ENCODE measurements around the gene MYCBPAP.

The MYCBPAP gene

DNA sequence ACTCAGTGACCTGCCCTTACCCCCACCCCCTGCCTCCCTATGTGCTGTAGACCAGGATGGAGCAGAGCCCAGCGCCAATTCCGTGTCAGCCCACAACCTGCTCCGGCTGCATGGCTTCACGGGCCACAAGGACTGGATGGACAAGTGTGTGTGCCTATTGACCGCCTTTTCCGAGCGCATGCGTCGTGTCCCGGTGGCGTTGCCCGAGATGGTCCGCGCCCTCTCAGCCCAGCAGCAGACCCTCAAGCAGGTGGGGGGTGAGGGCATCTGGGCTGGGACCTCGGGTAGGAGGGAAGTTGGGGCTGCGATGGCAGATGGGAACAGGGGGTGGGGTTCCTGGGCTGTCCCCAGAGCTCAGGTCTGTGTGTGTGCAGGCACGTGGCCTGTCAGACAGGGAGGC lies 46.0 kb downstream of the MYCBPAP start:
- no peak for DNase-seq

DNA sequence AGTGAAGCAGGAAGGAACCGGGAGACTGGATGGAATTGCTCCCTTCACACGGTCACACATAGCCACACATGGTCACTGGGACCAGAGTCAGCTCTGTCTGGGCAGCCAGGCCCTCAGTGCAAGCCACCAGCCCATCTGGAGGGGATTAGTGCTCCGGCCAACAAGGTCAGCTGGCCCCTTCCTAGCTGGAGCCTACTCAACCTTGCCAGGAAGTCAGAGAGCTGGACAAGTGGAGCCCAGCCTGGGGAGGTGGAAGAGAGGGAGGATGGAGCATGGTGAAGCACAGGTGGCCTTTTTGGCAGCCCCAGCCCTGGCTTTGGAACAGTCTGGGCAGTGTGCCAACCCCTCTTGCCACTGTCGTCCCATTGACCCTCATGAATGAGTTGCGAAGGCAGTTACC lies 48.6 kb downstream of the MYCBPAP start:
- no peak for DNase-seq

DNA sequence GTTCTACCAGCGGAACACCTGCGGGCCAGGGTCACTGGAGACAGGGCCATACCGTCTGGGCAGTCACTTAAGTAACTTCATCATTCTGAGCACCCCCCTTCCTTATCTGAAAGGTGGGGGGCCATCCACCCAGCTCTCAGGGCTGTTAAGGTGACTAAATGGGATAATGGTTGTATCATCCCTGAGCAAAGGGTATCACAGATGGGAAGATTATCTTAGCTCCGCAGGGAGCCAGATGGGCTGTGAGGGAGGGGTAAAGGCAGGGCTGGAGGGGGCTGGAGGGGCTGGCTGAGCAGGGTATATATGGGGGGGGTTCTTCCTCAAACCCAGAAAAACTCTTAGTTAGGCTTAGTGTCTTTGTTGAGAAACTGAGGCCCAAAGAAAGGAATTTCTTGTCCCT lies 49.4 kb downstream of the MYCBPAP start:
- DNase-seq, result no peak

DNA sequence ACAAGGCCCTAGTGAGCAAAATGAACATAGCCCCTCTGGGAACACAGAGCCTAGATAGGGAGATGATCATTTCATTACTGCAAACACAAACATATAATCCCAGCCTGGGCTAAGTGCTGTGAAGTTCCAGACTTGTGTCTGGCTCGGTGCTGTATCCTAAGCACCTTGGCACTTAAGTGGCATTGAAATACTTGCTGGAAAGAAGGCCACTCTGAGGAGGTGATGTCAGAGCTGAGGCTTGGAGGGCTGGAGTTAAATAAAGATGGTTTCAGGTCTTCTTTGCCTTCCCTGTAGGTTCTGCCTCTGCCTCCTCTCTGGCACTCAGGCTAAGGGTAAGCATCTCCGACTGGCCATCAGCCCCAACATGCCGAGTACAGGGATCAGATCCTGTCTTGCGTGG lies 49.9 kb downstream of the MYCBPAP start:
- DNase-seq, result no peak

DNA sequence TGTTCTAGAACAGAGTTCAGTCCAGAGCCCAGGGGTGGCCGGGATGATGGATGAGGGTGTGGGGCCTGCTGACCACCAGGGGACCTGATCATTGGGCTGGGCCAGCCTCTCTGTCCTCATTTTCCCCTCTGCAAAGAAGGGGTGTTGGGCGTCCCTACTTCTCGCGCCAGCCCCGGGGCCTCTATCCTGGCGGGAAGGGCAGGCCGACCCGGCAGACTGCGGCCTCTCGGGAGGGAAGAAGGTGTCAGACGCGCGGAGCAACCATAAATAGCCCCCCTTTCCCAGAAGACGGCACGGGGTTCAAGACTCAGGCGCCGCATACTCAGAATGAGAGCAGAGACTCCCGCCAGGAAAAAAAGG lies 50.3 kb downstream of the MYCBPAP start:
- no peak for DNase-seq

DNA sequence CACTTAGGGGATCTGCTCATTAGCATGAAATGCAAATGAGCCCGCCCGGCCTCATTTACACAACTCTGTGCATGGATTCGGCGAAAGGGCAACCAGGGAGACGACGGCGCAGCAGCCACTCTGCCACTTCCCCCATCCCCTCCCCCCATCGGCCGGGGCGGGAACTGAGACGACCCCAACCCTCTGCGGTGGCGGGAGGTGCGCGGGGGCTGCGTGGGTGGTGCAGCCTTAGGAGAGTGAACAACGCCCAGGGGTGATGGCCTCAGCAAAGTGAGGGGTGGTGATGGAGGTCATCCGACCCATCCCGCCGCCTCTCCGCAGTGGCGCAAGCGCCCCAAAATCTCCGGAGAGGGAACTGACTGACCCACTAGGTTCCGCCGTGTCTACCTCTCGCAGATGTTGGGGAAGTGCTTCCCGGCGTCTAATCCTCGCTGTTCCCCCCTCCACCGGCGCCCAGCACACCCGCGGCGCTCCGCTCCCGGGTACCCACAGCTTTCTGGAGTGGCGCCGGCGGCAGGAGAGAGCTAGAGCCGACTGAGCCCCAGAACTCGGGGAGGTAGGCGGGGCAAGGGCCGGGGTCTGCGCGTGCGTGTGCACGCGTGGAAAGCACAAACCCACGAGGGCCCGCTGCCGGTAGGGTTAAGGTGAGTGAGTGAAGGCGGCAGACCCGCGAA lies 50.8 kb downstream of the MYCBPAP start:
- no peak for DNase-seq

DNA sequence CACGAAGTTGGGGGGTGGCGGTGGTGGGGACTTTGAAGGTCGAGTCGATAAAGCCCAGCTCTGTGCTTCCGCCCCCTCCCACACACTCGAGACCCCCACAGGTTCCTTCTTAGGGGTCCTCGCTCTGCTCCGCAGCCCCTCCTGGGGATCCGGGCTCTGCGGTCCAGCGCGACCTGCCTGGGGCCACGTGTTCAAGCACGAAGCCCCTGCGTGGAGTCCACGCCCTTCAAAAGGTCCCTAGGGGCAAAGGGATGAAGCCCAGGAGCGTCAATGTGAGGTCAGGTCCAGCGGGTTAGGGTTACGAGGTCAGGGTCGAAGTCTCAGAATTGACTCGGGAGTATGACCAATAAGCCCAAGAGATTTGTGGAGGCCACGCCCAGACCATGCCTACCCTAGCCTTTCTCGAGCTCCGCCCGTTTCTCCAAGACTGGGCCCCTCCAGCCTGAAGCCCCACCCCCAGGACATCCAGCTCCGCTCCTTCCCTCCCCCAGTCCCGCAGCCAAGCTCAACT lies 51.5 kb downstream of the MYCBPAP start:
- no peak for DNase-seq

DNA sequence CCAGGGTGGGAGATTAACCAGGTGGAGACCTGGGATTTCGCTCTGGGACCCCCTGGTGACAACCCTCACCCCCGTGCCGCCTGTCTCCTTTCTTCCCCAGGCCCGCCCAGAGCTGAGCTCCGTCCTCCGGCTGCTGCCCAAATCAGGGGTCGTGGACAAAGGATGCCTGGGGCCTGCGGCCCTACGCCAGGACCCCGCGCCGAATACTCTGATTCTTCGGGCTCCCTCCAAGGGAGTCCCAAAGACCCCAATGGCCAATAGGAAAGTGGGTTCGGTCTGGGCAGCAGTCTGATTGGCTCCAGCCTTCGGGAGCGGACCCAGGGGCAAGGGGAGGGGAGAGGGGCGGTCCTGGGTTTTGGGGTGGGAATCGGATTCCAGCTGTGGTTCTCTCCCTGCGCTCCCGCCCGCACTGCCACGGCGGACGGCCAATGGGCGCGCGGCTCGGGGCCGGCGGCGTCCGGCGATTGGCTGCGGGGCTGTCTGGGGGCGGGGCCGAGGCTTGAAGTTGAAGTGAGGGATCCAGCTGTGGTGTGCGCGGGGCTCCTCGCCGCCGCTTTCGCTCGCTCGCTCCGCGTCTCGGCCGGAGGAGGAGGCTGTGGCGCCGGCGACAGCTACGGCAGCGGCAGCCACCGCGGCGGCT lies 52.1 kb downstream of the MYCBPAP start, which contains the start of gene CACNA1G:
Gene CACNA1G (plus strand): TSS at position 531 of the 640 bp plus-strand sequence. CDS start 745 bp downstream, outside the sequence.
- no peak for DNase-seq

DNA sequence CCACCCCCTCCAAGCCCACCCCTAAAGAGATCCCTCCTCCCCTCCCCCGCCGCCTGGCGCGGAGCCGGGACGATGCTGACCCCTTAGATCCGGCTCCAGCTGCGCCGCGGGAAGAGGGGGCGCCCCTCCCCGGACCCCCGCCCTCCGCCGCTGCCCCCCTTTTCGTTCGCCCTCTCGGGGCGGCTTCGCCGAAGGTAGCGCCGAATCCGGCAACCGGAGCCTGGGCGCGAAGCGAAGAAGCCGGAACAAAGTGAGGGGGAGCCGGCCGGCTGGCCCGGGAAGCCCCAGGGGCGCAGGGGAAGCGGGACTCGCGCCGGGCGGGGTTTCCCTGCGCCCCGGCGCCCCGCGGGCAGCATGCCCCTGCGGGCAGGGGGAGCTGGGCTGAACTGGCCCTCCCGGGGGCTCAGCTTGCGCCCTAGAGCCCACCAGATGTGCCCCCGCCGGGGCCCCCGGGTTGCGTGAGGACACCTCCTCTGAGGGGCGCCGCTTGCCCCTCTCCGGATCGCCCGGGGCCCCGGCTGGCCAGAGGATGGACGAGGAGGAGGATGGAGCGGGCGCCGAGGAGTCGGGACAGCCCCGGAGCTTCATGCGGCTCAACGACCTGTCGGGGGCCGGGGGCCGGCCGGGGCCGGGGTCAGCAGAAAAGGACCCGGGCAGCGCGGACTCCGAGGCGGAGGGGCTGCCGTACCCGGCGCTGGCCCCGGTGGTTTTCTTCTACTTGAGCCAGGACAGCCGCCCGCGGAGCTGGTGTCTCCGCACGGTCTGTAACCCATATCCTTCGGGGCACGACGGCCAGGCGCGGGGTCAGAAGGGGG lies 52.9 kb downstream of the MYCBPAP start:
- no peak for DNase-seq

DNA sequence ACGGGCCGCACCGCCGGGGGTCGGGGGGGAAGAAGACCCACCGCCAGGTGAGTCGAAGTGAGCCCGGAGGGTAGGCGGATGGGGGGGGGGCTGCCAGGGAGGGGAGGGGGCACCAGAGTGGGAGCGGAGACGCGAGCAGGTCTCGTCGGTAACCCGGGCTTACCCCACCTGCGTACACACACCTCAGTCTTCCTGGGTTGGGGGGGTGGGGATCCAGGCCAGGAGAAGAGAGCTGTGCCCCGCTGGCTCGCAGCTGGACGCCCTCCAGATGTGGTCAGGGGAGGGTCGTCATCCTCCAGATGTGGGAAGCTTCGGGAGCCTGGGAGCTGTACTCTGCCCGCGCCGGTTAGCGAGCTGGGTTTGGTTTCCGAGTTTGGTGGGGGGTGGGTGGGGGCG lies 53.5 kb downstream of the MYCBPAP start:
- DNase-seq, result no peak

DNA sequence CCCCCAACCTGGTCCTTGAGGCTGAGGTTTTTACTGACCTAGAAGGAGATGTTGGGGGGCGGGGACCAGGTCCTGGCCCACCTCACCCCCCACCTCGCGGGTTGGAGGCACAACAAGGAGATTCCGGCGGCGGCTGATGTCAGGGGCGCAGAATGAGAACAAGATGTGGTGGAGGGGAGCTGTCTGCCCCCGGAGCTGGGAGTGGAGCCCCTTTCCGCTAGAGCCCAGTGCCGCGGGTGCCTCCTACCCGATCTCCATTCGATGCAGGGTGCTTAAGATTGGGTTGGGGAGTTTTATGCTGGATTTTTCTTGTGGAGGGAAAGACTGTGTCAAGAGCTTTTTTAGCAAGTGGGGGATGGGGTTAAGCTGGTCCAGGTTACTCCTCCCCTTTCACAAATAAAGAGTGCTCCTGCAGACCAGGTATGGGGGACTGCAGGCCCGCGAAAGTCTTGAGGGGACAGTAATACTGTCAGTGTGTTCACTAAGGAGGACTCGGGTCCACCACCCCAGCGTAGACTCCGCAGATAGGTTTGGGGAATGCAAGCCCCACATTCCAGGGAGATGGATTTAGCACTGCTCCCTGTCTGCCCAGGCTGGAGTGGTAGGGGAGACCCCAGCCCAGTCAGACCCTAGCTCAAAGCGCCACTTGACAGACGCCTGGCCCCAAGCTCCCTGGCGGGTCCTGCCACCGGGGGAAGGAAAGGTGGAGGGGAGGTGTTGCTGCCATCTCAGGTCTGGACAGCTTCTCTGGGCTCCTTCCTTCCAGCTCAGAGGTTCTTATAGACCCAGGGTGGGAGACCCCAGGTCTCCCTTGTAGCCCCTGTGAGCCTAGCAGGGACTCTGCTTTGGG lies 54.2 kb downstream of the MYCBPAP start:
- no peak for DNase-seq

DNA sequence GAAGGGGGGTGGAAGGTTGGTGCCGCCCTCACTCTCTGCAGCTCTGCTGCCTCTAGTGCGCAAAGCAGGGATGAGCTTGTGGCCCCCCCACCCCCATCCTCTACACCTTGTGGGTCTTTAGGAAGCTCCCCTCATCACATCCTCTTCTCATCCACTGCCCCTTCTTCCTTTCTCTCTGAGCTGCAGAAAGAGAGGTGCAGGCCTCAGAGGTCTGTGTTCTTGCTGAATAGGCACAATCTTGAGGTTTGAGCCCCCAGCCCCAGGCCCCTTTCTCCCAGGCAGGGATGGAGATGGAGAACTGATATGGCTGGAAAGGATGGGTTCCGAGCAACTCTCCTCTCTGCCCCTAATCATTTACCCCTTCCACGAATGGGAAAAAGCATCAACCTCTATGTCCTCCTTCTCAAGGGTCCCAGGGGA lies 54.9 kb downstream of the MYCBPAP start:
- DNase-seq, result no peak

DNA sequence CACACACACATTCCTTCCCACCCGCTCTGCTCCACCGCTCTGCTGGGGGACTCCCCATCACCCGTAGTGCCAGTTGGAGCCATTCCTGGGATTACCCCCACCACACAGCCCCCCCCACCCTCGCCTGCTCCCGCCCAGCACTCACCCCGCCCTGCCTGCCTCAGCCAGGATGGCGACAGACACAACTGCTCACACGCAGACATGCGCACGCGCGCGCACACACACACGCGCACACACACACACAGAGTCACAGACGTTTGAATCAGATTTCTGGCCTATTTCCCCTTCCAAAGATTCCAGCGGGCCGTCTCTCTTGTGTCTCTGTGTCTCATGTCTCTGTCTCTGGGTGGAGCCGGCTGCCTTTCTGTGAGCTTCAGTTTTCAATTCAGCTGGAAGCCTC lies 56.7 kb downstream of the MYCBPAP start:
- no peak for DNase-seq

DNA sequence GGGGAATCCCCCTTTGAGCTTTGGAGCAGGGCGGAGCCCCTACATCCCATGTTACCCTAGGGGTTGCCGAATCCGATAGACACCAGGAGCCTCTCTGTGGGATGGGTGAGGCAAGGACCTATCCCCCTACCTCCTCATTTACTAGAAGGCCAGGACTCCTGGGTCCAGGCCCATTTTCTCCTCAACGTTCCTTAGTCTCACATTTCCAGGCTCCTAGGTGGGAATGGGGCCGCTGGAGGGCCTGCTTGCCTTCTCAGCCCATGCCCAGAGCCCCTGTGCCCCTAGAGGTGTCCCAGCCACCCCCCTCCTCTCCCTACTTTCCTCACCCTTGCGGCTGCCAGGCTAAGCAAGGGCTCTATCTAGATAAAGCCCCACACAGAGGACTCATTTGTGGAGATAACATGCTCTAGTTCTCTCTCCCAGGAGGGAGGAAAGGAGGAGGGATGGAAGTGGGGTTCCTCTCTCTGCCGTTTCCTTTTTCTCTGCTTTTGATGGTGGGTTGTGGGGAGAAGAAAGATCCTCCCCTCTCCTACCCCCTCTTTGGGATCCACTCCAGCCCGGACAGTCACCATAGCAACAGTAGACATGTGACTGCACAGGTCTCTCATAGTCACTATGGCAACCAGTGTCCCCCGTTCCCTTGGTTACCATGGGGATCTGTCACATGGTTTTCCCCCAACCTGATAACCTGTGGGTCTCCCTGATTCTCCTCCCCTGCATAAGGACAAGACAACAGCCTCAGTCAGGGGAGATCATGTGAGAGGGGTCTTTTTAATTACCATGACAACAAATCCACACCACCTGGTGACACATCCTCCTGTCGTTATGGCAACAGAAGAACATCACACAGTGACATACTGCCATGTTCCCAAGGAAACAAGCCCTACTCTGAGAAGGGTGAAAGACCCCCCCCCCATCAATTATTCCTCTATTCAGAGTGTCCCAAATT lies 57.4 kb downstream of the MYCBPAP start:
- DNase-seq, result no peak

DNA sequence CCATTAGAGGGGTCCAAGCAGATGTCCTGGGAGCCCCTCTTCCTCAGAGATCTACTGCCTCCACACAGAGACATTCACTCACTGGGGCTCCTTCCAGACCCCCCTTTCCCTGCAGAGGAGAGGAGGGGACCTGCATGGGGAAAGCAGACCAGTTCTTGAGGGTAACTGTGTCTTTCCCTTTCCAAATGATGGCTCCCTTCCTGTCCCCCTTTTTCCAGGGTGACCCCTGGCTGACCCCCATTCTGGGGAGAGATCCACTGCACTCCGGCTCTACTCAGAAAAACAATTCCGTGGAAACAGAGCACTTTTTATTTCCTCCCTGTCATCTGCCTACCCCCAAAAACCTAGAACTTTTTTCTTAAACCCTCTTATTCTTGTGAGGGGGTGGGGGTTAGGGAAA lies 58.6 kb downstream of the MYCBPAP start:
- no peak for DNase-seq

DNA sequence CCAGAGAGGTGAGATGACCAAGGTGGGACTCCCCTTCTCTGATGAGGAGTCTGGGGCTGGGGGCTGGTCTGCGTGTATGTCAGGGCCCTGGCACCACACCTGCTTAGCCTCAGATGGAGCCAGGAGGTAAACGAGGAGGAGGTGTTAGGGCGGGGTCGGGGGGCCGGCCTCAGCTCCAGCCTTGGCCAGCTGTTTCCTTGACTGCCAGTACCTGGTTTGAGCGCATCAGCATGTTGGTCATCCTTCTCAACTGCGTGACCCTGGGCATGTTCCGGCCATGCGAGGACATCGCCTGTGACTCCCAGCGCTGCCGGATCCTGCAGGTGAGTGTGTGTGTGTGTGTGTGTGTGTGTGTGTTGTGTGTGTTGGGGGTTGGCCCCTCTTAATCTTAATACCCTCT lies 60.4 kb downstream of the MYCBPAP start:
- DNase-seq, result no peak

DNA sequence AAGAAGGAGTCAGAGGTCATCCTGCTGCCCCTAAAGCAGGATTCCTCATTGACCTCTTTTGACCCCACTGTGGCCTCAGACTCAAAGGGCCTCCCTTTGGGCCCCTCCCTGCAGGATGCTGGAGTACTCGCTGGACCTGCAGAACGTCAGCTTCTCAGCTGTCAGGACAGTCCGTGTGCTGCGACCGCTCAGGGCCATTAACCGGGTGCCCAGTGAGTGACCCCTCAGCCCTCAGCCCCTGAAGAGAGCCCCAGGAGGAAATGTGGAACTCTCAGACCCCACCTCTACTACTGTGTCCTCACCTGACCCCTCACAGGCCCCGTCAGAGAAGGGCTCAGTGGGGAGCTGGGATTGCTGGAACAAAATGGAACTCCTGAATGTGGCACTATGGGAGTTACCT lies 61.4 kb downstream of the MYCBPAP start:
- no peak for DNase-seq

DNA sequence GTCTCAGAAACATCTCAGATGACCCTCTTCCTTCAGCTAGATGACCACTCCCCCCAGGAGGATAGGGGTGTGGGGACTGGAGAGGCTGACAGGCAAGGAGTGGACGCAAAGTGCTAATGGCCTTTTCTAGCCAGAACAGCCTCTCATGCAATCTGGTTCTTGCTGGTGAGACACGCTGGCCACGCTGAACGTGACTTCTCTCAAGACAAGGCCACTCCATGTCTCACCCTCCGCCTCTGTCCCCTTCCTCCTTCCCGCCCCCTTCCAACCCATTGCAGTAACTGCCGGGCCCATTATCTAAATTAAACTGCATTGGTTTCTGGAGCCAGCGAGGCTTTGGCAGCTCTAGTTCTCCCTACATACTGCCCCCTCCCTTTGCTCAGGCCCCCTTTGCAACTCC lies 61.8 kb downstream of the MYCBPAP start:
- no peak for DNase-seq

DNA sequence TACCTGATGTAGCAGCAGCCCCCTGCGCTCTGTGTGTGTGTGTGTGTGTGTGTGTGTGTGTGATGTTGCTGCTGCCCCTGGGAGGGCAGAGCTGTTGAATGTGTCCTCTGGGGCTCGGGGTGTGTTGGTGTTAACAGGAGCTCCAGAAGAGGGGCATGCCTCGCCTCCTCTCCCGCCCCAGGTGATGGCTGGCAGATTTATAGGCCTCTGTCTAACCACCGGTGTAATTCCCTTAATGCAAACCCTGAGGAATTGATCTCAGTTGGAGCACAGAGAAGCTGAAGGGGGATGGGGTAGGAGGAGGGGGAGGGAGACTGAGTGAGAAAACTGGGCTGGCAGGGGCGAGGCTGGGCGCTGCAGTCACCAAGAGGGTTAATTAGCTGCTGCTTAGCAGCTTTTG lies 62.3 kb downstream of the MYCBPAP start:
- DNase-seq, result no peak

DNA sequence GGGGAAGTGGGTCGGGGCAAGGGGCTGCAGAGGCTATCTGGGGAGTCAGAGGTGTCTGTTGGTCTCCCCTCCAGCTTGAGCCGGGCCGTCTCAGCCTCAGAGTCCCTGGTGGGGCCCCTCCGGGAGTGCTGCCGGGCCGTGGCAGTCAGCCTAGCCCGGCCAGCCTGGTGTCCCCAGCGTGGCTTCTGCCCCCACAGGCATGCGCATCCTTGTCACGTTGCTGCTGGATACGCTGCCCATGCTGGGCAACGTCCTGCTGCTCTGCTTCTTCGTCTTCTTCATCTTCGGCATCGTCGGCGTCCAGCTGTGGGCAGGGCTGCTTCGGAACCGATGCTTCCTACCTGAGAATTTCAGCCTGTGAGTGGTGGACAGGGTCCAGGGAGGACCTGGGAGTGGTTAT lies 63.4 kb downstream of the MYCBPAP start:
- DNase-seq, result no peak

DNA sequence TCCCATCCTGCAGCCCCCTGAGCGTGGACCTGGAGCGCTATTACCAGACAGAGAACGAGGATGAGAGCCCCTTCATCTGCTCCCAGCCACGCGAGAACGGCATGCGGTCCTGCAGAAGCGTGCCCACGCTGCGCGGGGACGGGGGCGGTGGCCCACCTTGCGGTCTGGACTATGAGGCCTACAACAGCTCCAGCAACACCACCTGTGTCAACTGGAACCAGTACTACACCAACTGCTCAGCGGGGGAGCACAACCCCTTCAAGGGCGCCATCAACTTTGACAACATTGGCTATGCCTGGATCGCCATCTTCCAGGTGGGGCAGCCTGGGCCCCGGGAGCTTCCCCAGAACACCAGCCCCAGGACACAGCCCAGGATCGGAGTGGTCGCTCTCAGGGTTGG lies 64.3 kb downstream of the MYCBPAP start:
- no peak for DNase-seq

All from kidney glomerular epithelial cell (primary cell).